Fibroblast of the aortic adventitia (primary cell): ENCODE data around the gene FUS. TPM values are rescaled to one million over a fixed set of nuclear protein-coding genes. Genes with fewer than 3 reads are reported as not detected.

ENCODE experiments used
- DNase-seq: peaks from one replicate; pipeline ENCODE4 v3.0.0-alpha.2; 2010; ENCODE audit warnings: low read depth
- H3K4me3 ChIP-seq: 2 replicates; pipeline ENCODE4 v1.5.1; 2011; ENCODE audit warnings: low read depth, mild to moderate bottlenecking, control low read depth, low read length, moderate library complexity
- total RNA-seq: library from RNA; depleted of rRNA; stranded (reverse); fragments of >200 nt; gene quantifications from 2 replicates; pipeline ENCODE4 v1.2.3, GENCODE V29; 2012; ENCODE audit warnings: low replicate concordance
- TF ChIP-seq, protein P1 (sequence below): IDR thresholded peaks from 2 replicates; pipeline ENCODE4 v1.5.1; 2011; ENCODE audit warnings: mild to moderate bottlenecking, low read length, control low read depth, inconsistent platforms; ENCODE audit not compliant: insufficient read depth

FUS gene
- total RNA-seq, 1 donor = 65.3 TPM

DNA sequence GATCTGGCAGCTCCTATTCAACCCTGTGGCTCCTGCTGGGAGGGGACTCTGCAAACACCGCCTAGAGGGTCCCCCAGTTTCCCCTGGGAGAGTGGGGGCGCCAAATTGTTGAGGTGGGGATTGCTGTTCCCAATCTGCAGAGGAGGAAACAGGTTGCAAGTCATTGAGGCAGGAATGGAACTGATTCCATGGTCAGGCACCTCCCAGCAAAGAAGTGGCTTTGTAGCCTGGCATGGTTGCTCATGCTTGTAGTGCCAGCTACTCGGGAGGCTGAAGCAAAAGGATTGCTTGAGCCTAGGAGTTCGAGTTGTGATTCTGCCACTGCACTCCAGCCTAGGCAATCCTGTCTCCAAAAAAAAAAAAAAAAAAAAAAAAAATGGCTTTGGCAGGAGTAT lies 37.2 kb downstream of the FUS start:
- TF ChIP-seq, protein P1, sequence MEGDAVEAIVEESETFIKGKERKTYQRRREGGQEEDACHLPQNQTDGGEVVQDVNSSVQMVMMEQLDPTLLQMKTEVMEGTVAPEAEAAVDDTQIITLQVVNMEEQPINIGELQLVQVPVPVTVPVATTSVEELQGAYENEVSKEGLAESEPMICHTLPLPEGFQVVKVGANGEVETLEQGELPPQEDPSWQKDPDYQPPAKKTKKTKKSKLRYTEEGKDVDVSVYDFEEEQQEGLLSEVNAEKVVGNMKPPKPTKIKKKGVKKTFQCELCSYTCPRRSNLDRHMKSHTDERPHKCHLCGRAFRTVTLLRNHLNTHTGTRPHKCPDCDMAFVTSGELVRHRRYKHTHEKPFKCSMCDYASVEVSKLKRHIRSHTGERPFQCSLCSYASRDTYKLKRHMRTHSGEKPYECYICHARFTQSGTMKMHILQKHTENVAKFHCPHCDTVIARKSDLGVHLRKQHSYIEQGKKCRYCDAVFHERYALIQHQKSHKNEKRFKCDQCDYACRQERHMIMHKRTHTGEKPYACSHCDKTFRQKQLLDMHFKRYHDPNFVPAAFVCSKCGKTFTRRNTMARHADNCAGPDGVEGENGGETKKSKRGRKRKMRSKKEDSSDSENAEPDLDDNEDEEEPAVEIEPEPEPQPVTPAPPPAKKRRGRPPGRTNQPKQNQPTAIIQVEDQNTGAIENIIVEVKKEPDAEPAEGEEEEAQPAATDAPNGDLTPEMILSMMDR = no peak
- no peak for DNase-seq
- H3K4me3 ChIP-seq = no peak overlapping the region

DNA sequence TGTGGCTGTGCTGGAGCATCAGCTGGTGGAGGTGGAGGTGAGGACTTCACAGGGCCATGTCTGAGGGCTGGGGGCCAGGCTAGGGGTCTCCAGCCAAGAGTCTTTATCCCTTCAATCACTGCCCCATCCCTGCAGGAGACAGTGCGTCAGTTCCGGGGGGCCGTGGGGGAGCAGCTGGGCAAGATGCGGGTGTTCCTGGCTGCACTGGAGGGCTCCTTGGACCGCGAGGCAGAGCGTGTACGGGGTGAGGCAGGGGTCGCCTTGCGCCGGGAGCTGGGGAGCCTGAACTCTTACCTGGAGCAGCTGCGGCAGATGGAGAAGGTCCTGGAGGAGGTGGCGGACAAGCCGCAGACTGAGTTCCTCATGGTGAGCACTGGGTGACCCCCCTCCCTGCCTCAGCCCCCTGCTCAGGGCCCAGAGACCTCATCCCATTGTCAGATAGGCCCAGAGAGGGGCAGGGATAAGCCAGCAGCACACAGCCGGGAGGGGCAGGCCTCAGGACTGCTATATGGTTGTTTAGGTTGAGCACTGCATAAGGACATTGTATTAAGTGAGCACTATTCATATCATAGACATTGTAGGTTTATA lies 39.3 kb downstream of the FUS start:
- TF ChIP-seq, protein P1 = no peak
- H3K4me3 ChIP-seq = no peak overlapping the region
- DNase-seq = no peak

DNA sequence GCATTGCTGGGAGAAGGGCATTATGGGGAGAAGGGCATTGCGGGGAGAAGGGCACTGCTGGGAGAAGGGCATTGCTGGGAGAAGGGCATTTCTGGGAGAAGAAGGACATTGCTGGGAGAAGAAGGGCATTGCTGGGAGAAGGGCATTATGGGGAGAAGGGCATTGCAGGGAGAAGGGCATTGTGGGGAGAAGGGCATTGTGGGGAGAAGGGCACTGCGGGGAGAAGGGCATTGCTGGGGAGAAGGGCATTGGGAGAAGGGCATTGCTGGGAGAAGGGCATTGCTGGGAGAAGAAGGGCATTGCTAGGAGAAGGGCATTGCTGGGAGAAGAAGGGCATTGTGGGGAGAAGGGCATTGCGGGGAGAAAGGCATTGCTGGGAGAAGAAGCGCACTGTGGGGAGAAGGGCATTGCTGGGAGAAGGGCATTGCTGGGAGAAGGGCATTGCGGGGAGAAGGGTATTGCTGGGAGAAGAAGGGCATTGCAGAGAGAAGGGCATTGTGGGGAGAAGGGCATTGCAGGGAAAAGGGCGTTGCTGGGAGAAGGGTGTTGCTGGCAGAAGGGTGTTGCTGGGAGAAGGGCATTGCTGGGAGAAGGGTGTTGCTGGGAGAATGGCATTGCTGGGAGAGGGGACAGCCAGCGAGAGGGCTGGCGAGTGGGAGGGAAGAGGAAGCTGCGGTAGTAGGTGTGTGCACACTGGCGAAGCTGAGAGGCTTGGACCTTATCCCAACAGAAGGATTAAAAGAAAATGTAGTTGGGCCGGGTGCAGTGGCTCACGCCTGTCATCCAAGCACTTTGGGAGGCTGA lies 41.6 kb downstream of the FUS start:
- no peak for DNase-seq
- TF ChIP-seq, protein P1 = no peak
- H3K4me3 ChIP-seq = no peak overlapping the region

DNA sequence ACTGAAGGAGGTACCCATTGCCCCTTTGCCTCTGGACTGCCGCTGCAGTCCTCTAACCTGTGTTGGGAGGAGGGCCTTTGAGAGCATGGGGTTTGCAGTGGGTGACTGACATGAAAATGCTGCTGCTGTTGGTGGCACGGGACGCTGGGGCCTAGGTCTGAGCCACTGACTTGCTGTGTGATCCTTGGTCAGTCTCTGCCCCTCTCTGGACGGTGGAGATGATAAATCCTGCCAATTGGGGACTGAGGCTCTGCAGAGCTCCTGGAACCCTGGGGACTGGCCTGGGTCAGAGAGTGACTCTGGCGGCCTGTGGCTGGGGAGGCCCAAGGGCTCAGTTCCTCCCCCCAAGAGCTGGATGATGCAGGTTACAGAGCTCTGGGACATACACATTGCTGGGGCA lies 43.1 kb downstream of the FUS start:
- DNase-seq = no peak
- TF ChIP-seq, protein P1 = no peak
- no peak overlapping the region for H3K4me3 ChIP-seq

DNA sequence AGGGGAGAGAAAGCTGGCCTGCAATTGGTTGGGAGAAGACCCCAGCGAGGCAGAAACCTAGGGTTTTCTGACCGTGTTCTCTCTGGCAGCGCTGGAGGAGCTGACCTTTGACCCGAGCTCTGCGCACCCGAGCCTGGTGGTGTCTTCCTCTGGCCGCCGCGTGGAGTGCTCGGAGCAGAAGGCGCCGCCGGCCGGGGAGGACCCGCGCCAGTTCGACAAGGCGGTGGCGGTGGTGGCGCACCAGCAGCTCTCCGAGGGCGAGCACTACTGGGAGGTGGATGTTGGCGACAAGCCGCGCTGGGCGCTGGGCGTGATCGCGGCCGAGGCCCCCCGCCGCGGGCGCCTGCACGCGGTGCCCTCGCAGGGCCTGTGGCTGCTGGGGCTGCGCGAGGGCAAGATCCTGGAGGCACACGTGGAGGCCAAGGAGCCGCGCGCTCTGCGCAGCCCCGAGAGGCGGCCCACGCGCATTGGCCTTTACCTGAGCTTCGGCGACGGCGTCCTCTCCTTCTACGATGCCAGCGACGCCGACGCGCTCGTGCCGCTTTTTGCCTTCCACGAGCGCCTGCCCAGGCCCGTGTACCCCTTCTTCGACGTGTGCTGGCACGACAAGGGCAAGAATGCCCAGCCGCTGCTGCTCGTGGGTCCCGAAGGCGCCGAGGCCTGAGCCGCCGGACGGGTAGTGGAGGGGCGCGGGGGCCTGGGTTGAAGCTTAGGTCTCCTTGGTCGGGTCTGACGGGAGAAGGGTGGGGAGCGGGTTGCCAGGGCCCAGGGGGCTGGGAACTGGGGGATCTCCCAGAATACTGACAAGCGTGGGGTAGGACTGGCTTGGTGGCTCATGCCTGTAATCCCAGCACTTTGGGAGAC lies 44.4 kb downstream of the FUS start:
- DNase-seq = no peak
- TF ChIP-seq, protein P1 = no peak

DNA sequence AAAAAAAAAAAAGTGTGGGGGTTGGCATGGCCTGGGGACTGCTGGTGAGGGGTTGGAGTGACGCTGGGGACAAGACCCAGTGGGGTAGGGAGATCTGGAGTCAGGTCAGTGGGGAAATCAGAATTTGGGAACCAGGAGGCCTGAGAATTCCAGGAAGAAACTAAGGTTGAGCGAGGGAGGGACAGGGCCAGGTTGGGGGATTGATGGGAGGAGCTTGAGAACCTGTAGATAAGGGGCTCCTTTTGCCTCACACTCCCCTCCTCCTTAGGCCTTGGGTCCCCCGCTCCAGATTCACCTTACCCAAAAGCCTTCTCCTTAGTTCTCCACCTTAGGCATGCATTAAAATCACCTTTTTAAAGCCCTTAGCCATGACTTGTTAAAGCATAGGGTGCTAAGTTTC lies 45.3 kb downstream of the FUS start:
- TF ChIP-seq, protein P1 = no peak
- DNase-seq = no peak

More for the DNA sequence above, 44.4 kb downstream of the FUS start:
- no peak overlapping the region for H3K4me3 ChIP-seq

More for the DNA sequence above, 45.3 kb downstream of the FUS start:
- no peak overlapping the region for H3K4me3 ChIP-seq
